KG1 (cell line): ENCODE measurements around the gene IL18R1.

Source experiments
- DNase-seq: peaks from one replicate; lab custom pipeline; 2025; lab: John Stamatoyannopoulos, UW

Gene IL18R1

DNA sequence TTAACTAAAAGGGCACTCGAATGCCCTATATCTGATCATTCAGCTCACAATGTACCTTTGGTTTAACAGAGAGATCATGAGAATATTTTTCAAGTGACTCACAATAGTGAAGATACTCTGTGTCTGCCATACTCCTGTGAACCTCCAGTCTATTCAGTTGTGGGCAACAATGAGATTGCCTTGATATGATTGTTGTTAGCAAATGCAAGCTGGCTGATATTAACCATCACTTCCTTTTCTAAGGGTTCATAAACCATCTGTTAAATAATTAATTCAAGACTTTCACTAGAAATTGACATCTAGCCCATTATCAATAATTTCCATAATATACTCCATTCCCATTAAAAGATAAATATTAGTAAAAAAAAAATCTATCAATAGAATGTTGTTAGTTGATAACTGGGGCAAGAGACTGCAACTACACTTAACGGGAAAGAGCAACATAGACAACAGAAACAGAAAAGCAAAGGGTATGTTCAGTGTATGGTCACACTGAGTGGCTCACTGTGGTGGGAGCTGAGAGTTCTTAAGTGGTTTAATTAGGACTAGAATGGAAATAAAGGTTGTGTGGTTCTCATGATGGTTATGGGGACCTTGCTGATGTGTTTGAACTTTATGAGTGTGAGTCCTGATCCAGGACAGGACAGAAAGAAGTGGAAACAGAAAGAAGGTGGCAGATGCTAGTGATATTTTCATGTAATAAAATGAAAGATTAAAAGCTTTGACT lies 79.2 kb downstream of the IL18R1 start:
- no peak for DNase-seq

DNA sequence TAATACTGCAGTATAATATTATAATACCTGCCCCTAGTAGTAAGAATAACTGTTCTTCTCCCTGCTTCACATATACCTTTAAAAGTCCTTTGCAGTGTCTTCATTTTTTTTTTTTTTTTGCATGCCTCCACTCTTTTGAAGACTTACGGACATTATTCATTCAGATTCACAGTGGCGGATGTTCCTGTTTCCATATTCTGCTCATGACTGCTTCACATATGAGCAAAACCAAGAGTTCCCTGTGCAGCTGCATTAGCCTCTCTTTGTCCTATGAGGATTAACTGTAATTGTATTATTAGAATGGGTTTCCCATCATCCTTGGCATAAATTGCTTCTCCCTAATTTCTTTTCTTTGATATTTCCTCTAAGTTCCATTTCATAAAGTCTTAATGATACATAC lies 80.1 kb downstream of the IL18R1 start:
- DNase-seq = no peak

GRCh38 chr2:102436323-102436722 lies 80.7 kb downstream of the IL18R1 start:
- no peak for DNase-seq

DNA sequence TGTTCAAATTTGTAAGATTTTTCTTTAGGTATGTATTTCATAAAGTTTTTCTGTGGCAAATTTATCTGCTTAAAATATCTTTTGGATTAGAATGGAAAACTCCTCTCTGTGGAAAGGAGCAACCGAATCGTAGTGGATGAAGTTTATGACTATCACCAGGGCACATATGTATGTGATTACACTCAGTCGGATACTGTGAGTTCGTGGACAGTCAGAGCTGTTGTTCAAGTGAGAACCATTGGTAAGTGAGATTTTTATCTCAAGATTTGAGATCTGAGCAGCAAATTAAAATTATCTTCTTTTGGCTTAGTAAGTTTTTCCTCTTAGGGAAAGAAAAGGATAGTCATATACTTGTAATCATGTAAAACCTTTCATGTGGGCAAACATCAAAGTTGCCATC lies 81.5 kb downstream of the IL18R1 start:
- DNase-seq = no peak

GRCh38 chr2:102438111-102438510 lies 82.5 kb downstream of the IL18R1 start:
- no peak for DNase-seq

GRCh38 chr2:102438578-102438977 lies 83.0 kb downstream of the IL18R1 start:
- DNase-seq = no peak

GRCh38 chr2:102439065-102439695 lies 83.6 kb downstream of the IL18R1 start:
- no peak for DNase-seq

GRCh38 chr2:102442967-102443828 lies 87.6 kb downstream of the IL18R1 start:
- peak; percentile 38 for DNase-seq

- no peak for DNase-seq
These were observed 88.6 kb downstream of the IL18R1 start for GRCh38 chr2:102444233-102444632.

DNA sequence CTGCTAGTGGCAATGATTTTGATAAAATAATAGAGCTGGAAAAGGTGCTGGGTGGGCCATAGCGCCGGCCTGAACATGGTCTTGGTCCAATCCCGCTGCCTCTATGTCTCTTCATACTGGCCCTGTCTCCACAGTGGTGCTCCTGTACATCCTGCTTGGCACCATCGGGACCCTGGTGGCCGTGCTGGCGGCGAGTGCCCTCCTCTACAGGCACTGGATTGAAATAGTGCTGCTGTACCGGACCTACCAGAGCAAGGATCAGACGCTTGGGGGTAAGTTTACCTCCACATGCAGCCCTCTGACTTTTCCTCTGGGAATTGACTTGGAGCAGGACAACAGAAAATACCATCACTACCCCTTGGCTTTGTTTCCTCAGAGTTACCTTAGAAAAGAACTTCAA lies 91.3 kb downstream of the IL18R1 start:
- DNase-seq = no peak
